ENCODE measurements around the gene PSMA5. TPM values are rescaled to one million over a fixed set of nuclear protein-coding genes. Genes with fewer than 3 reads are reported as not detected.

The PSMA5 gene
- polyA plus RNA-seq, 1 donor (not counting 4 experiments of a cell fraction or from before 2014, with no cell fraction given), result 150 TPM

DNA sequence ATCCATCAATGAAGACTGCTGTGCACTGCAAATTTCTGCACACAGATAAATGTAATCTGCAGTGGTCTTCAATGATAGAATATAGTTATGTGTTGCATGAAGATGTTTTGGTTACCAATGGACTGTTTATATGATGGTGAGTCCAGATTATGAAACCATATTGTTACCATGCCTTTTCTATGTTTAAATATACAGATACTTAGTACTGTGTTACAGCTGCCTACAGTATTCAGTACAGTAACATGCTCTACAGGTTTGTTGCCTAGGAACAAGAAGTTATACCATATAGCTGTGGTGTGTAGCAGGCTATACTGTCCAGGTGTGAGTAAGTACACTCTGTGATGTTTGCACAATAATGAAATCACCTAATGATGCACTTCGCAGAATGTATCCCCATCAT is 69.3 kb downstream of the PSMA5 start:
- H3K4me3 ChIP-seq (ENCODE audit: control insufficient read depth in 2 of 3, extremely low read depth in 1 of 3, insufficient read depth in 2 of 3, low read depth in 1 of 3, low read length in 3 of 3), result no peak overlapping the region
- no peak overlapping the region for H3K27ac ChIP-seq (ENCODE audit: control insufficient read depth, insufficient read depth, low read length)
- H3K4me1 ChIP-seq (ENCODE audit: control insufficient read depth, extremely low read depth, insufficient read depth, low read length), result no peaks in the 10 kb centered on the region
- no peaks in the 10 kb centered on the region for H3K36me3 ChIP-seq (ENCODE audit: control insufficient read depth in 2 of 2, extremely low read depth in 1 of 2, insufficient read depth in 2 of 2, low read length in 2 of 2)
- no peak for FAIRE-seq
- dilution Hi-C loops (cut with MboI; ENCODE audit: extremely low pct_ligation_motif_present, low sequenced_read_pairs), result no loop called here
- H3K9me1 ChIP-seq (ENCODE audit: control insufficient read depth, extremely low read depth, insufficient read depth, low read length), result no peaks in the 10 kb centered on the region
- H3K9ac ChIP-seq (ENCODE audit: control insufficient read depth, extremely low read depth, insufficient read depth, low read length), result no peak overlapping the region
- H3K27me3 ChIP-seq (ENCODE audit: control insufficient read depth, extremely low read depth, insufficient read depth, low read length), result no peaks in the 10 kb centered on the region
- H3K4me2 ChIP-seq (ENCODE audit: control insufficient read depth, extremely low read depth, insufficient read depth, low read depth, low read length), result no peak overlapping the region
- no peaks in the 10 kb centered on the region for H4K20me1 ChIP-seq (ENCODE audit: control insufficient read depth, extremely low read depth, insufficient read depth, low read length)
- no peaks in the 10 kb centered on the region for H3K79me2 ChIP-seq (ENCODE audit: control insufficient read depth, insufficient read depth, low read length)
- H2AFZ ChIP-seq (ENCODE audit: control insufficient read depth, low read length), result no peak overlapping the region
- TF ChIP-seq EZH2 (IDR thresholded peaks at IDR 0.05; ENCODE audit: low read length) (no peak), CTCF (optimal IDR thresholded peaks at IDR 0.05 in 1 of 3, IDR thresholded peaks at IDR 0.05 in 1 of 3, conservative IDR thresholded peaks at IDR 0.05 in 1 of 3; ENCODE audit: extremely low read depth in 1 of 3, insufficient read depth in 2 of 3, low read length in 3 of 3) (no peak)
- no peaks in the 10 kb centered on the region for H3K9me3 ChIP-seq (ENCODE audit: control insufficient read depth, low read depth, low read length)
- no peak for DNase-seq (ENCODE audit: low read depth, low spot score)

GRCh38 chr1:109356505-109356904 is 69.7 kb downstream of the PSMA5 start:
- Histone ChIP-seq H3K36me3 (ENCODE audit: control insufficient read depth in 2 of 2, extremely low read depth in 1 of 2, insufficient read depth in 2 of 2, low read length in 2 of 2) (no peaks in the 10 kb centered on the region), H2AFZ (ENCODE audit: control insufficient read depth, low read length) (no peak overlapping the region), H3K9ac (ENCODE audit: control insufficient read depth, extremely low read depth, insufficient read depth, low read length) (no peak overlapping the region), H3K27me3 (ENCODE audit: control insufficient read depth, extremely low read depth, insufficient read depth, low read length) (no peaks in the 10 kb centered on the region), H3K4me2 (ENCODE audit: control insufficient read depth, extremely low read depth, insufficient read depth, low read depth, low read length) (no peak overlapping the region), H3K9me1 (ENCODE audit: control insufficient read depth, extremely low read depth, insufficient read depth, low read length) (no peaks in the 10 kb centered on the region), H3K4me3 (ENCODE audit: control insufficient read depth in 2 of 3, extremely low read depth in 1 of 3, insufficient read depth in 2 of 3, low read depth in 1 of 3, low read length in 3 of 3) (no peak overlapping the region), H3K79me2 (ENCODE audit: control insufficient read depth, insufficient read depth, low read length) (no peaks in the 10 kb centered on the region), H4K20me1 (ENCODE audit: control insufficient read depth, extremely low read depth, insufficient read depth, low read length) (no peaks in the 10 kb centered on the region), H3K27ac (ENCODE audit: control insufficient read depth, insufficient read depth, low read length) (no peak overlapping the region), H3K9me3 (ENCODE audit: control insufficient read depth, low read depth, low read length) (no peaks in the 10 kb centered on the region), H3K4me1 (ENCODE audit: control insufficient read depth, extremely low read depth, insufficient read depth, low read length) (no peaks in the 10 kb centered on the region)
- FAIRE-seq, result no peak
- DNase-seq (ENCODE audit: low read depth, low spot score), result no peak
- dilution Hi-C loops (cut with MboI; ENCODE audit: extremely low pct_ligation_motif_present, low sequenced_read_pairs), result no loop called here
- no peak for TF ChIP-seq EZH2 (IDR thresholded peaks at IDR 0.05; ENCODE audit: low read length)
- TF ChIP-seq CTCF (optimal IDR thresholded peaks at IDR 0.05 in 1 of 3, IDR thresholded peaks at IDR 0.05 in 1 of 3, conservative IDR thresholded peaks at IDR 0.05 in 1 of 3; ENCODE audit: extremely low read depth in 1 of 3, insufficient read depth in 2 of 3, low read length in 3 of 3), result no peak
